Measurements from ENCODE around the gene TYMP. TPM values are rescaled to one million over a fixed set of nuclear protein-coding genes. Genes with fewer than 3 reads are reported as not detected.

Gene TYMP
- total RNA-seq, 1 experiment from 2014 or later: 5.9 TPM

GRCh38 chr22:50504369-50505211 lies 25.2 kb downstream of the TYMP start:
- intact Hi-C loops (cut with micrococcal nuclease; ENCODE audit: unreplicated experiment): loop anchor here (5.0 kb wide), 2 partner anchors 78 to 162 kb away; partner anchors contain the start of genes CHKB and PPP6R2
- CTCF ChIA-PET: interaction anchor here (0.5 kb wide), 1 partner anchor 53 kb away, joined by 16 read pairs; no protein-coding TSS in a partner anchor
- H3K4me3 ChIP-seq: no peak overlapping the region

GRCh38 chr22:50503475-50504145 lies 26.2 kb downstream of the TYMP start:
- Histone ChIP-seq H3K4me3 (no peak overlapping the region), H2AFZ (no peak overlapping the region), H3K27me3 (ENCODE audit: insufficient read depth, low read depth) (no peaks in the 10 kb centered on the region), H3K79me2 (ENCODE audit: low read depth) (peaks cover 10% of the 10 kb centered on the region), H3K9me2 (ENCODE audit: insufficient read depth) (no peaks in the 10 kb centered on the region), H3K4me2 (no peak overlapping the region), H4K20me1 (ENCODE audit: insufficient read depth) (0 out of 2 replicates have a peak, but pooled peaks cover 3% of the 10 kb centered on the region), H3K9me3 (ENCODE audit: insufficient read depth, low read depth) (no peaks in the 10 kb centered on the region), H3K4me1 (replicated peaks; ENCODE audit: insufficient read depth) (peaks cover 9% of the 10 kb centered on the region), H3K27ac (no peak overlapping the region), H3F3A (ENCODE audit: insufficient read depth, low read depth) (peaks cover 30% of the 10 kb centered on the region), H3K36me3 (ENCODE audit: low read depth) (0 out of 2 replicates have a peak, but pooled peaks cover 5% of the 10 kb centered on the region)
- no peak for DNase-seq
- ChIA-PET POLR2A (ENCODE audit: unreplicated experiment) (interaction anchor here (0.6 kb wide), 1 partner anchor 498 kb away, joined by 10 read pairs; no protein-coding TSS in a partner anchor), CTCF (interaction anchor here (0.5 to 0.6 kb wide), 3 partner anchors 29 to 123 kb away, joined by 3 to 16 read pairs (median 3); no protein-coding TSS in a partner anchor)
- BruUV-seq (replicated peaks): no TSS peak
- TF ChIP-seq EZH2 (IDR thresholded peaks at IDR 0.05; ENCODE audit: low read depth) (no peak), CTCF (conservative IDR thresholded peaks at IDR 0.05) (peak; percentile 32; the same call in 1 of the 2 replicates)
- intact Hi-C loops (cut with micrococcal nuclease; ENCODE audit: unreplicated experiment): no loop called here

More at GRCh38 chr22:50504369-50505211, 25.2 kb downstream of the TYMP start:
- no peaks in the 10 kb centered on the region for H3K9me3 ChIP-seq (ENCODE audit: insufficient read depth, low read depth)
- peaks cover 17% of the 10 kb centered on the region for H3K4me1 ChIP-seq (replicated peaks; ENCODE audit: insufficient read depth)
- H3F3A ChIP-seq (ENCODE audit: insufficient read depth, low read depth): peaks cover 22% of the 10 kb centered on the region; the same call in 1 of the 2 replicates
- POLR2A ChIA-PET (ENCODE audit: unreplicated experiment): no interaction called here
- 0 out of 2 replicates have a peak, but pooled peaks cover 5% of the 10 kb centered on the region for H3K36me3 ChIP-seq (ENCODE audit: low read depth)
- H3K27me3 ChIP-seq (ENCODE audit: insufficient read depth, low read depth): no peaks in the 10 kb centered on the region
- TF ChIP-seq CTCF (conservative IDR thresholded peaks at IDR 0.05) (no peak), EZH2 (IDR thresholded peaks at IDR 0.05; ENCODE audit: low read depth) (no peak)
- H3K4me2 ChIP-seq: no peak overlapping the region
- H4K20me1 ChIP-seq (ENCODE audit: insufficient read depth): peaks cover 3% of the 10 kb centered on the region; the same call in 1 of the 2 replicates
- no peak overlapping the region for H3K27ac ChIP-seq
- H3K9me2 ChIP-seq (ENCODE audit: insufficient read depth): no peaks in the 10 kb centered on the region
- H2AFZ ChIP-seq: no peak overlapping the region
- no TSS peak for BruUV-seq (replicated peaks)
- H3K79me2 ChIP-seq (ENCODE audit: low read depth): peaks cover 19% of the 10 kb centered on the region
- no peak for DNase-seq
